ENCODE measurements around the gene LBHD2.

LBHD2 gene

GRCh38 chr14:103134919-103135318 lies 50.9 kb downstream of the LBHD2 start:
- Histone ChIP-seq H3K4me3 (ENCODE audit: low read length in 2 of 2) (no peak overlapping the region), H3K18ac (ENCODE audit: low read length) (no peak overlapping the region), H2AK5ac (ENCODE audit: low read depth, low read length) (no peak overlapping the region), H2BK120ac (ENCODE audit: low read depth, low read length) (no peak overlapping the region), H3K23ac (ENCODE audit: low read depth, low read length, poor library complexity) (no peak overlapping the region), H4K91ac (ENCODE audit: low read depth, low read length, poor library complexity) (no peak overlapping the region), H2BK5ac (ENCODE audit: low read length) (no peak overlapping the region), H3K4ac (ENCODE audit: low read length) (no peak overlapping the region), H3K36me3 (replicated peaks in 1 of 2; ENCODE audit: control insufficient read depth in 2 of 2, insufficient read depth in 2 of 2, low read length in 2 of 2) (peaks cover 0 to 15% of the 10 kb centered on the region in 2 donors), H3K9me3 (replicated peaks in 1 of 2; ENCODE audit: control insufficient read depth in 2 of 2, insufficient read depth in 1 of 2, low read depth in 1 of 2, low read length in 2 of 2) (peaks cover 0 to 4% of the 10 kb centered on the region in 2 donors), H3K4me1 (ENCODE audit: control insufficient read depth in 2 of 2, insufficient read depth in 1 of 2, low read depth in 1 of 2, low read length in 2 of 2) (peaks cover 3 to 11% of the 10 kb centered on the region in 2 donors), H3K14ac (ENCODE audit: low read length) (no peak overlapping the region), H3K27ac (replicated peaks; ENCODE audit: low read length) (no peak overlapping the region), H4K8ac (ENCODE audit: low read depth, low read length) (no peak overlapping the region), H2AFZ (ENCODE audit: low read length) (no peak overlapping the region), H3K4me2 (ENCODE audit: insufficient read depth, low read length, poor library complexity, severe bottlenecking) (no peak overlapping the region), H3K79me1 (ENCODE audit: low read depth, low read length) (no peaks in the 10 kb centered on the region), H2BK15ac (ENCODE audit: low read length) (no peak overlapping the region), H3K27me3 (ENCODE audit: control insufficient read depth in 3 of 3, insufficient read depth in 3 of 3, low read depth in 1 of 3, low read length in 3 of 3) (peaks cover 0 to 55% (median 6%) of the 10 kb centered on the region in 3 experiments), H3K9ac (ENCODE audit: low read depth, low read length, poor library complexity) (no peak overlapping the region), H2BK12ac (ENCODE audit: low read length) (no peak overlapping the region)
- no peak for DNase-seq (ENCODE audit: low spot score)
- no CpG with 5 or more reads among the region's 14 CpGs for WGBS, 2 donors (ENCODE audit: extremely low coverage in 2 of 2, insufficient read length in 2 of 2, insufficient replicate concordance in 1 of 2)

DNA sequence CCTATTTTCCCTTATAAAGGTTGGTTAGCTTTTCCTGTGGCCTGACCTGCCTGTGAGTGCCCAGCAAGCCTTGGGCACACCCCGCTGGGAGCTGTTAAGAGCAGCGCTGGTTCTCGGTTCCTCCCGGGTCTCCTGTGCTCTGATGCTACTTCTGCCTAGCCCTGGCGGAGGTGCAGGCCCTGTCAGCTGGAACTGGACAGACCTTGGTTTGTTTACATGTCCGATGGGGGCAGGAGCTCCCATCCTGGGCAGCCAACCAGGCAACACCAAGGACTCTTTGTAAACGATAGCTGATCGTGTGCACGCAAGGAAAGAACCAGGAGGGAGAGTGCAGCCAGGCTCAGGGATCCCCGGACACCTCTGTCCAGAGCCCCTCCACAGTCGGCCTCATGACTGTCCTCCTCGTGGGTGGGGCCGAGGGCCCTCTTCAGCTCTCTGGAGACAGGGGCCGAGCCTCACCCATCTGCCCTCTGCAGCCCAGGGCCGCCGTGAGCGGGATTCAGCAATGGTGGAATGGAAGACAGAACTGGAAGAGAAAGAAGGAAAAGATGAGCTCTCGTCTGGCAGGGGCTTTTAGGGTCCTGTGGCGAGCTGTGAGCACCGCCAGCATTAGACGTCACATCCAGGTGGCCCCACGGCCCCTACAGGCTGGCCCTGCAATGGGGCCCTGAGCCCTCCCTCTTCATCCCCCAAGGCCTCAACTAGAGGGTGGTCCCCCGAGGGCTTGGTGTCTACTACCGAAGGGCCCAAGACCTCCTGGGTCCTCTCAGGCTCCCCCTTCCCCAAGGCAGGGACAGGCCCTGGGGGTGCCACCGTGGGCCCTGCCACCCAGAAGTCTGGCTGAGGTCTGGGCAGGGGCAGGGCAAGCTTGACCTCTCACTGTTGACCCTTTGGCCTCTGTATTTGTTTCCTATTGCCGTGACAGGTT lies 51.6 kb downstream of the LBHD2 start:
- Histone ChIP-seq H3K18ac (ENCODE audit: low read length) (no peak overlapping the region), H3K4me3 (ENCODE audit: low read length in 2 of 2) (no peak overlapping the region), H4K91ac (ENCODE audit: low read depth, low read length, poor library complexity) (no peak overlapping the region), H2BK5ac (ENCODE audit: low read length) (no peak overlapping the region), H3K79me1 (ENCODE audit: low read depth, low read length) (no peaks in the 10 kb centered on the region), H4K8ac (ENCODE audit: low read depth, low read length) (no peak overlapping the region), H2AK5ac (ENCODE audit: low read depth, low read length) (no peak overlapping the region), H2BK12ac (ENCODE audit: low read length) (no peak overlapping the region), H3K14ac (ENCODE audit: low read length) (no peak overlapping the region), H3K4me2 (ENCODE audit: insufficient read depth, low read length, poor library complexity, severe bottlenecking) (no peak overlapping the region), H2AFZ (ENCODE audit: low read length) (no peak overlapping the region), H2BK120ac (ENCODE audit: low read depth, low read length) (no peak overlapping the region), H3K27me3 (ENCODE audit: control insufficient read depth in 3 of 3, insufficient read depth in 3 of 3, low read depth in 1 of 3, low read length in 3 of 3) (peaks cover 0 to 55% (median 9%) of the 10 kb centered on the region in 3 experiments), H3K27ac (replicated peaks; ENCODE audit: low read length) (no peak overlapping the region), H3K36me3 (replicated peaks in 1 of 2; ENCODE audit: control insufficient read depth in 2 of 2, insufficient read depth in 2 of 2, low read length in 2 of 2) (peaks cover 0 to 12% of the 10 kb centered on the region in 2 donors), H3K4me1 (ENCODE audit: control insufficient read depth in 2 of 2, insufficient read depth in 1 of 2, low read depth in 1 of 2, low read length in 2 of 2) (peaks cover 3 to 11% of the 10 kb centered on the region in 2 donors), H3K9ac (ENCODE audit: low read depth, low read length, poor library complexity) (no peak overlapping the region), H3K9me3 (replicated peaks in 1 of 2; ENCODE audit: control insufficient read depth in 2 of 2, insufficient read depth in 1 of 2, low read depth in 1 of 2, low read length in 2 of 2) (peaks cover 0 to 4% of the 10 kb centered on the region in 2 donors), H3K23ac (ENCODE audit: low read depth, low read length, poor library complexity) (no peak overlapping the region), H3K4ac (ENCODE audit: low read length) (no peak overlapping the region), H2BK15ac (ENCODE audit: low read length) (no peak overlapping the region)
- no CpG with 5 or more reads among the region's 26 CpGs for WGBS, 2 donors (ENCODE audit: extremely low coverage in 2 of 2, insufficient read length in 2 of 2, insufficient replicate concordance in 1 of 2)
- no peak for DNase-seq (ENCODE audit: low spot score)

- Histone ChIP-seq H3K18ac (ENCODE audit: low read length) (no peak overlapping the region), H2BK5ac (ENCODE audit: low read length) (no peak overlapping the region), H3K27me3 (ENCODE audit: control insufficient read depth in 3 of 3, insufficient read depth in 3 of 3, low read depth in 1 of 3, low read length in 3 of 3) (peaks cover 0 to 53% (median 9%) of the 10 kb centered on the region in 3 experiments), H3K27ac (replicated peaks; ENCODE audit: low read length) (no peak overlapping the region), H2AFZ (ENCODE audit: low read length) (no peak overlapping the region), H3K9me3 (replicated peaks in 1 of 2; ENCODE audit: control insufficient read depth in 2 of 2, insufficient read depth in 1 of 2, low read depth in 1 of 2, low read length in 2 of 2) (peaks cover 0 to 4% of the 10 kb centered on the region in 2 donors), H3K4me2 (ENCODE audit: insufficient read depth, low read length, poor library complexity, severe bottlenecking) (no peak overlapping the region), H4K8ac (ENCODE audit: low read depth, low read length) (no peak overlapping the region), H2BK120ac (ENCODE audit: low read depth, low read length) (no peak overlapping the region), H3K23ac (ENCODE audit: low read depth, low read length, poor library complexity) (no peak overlapping the region), H3K14ac (ENCODE audit: low read length) (no peak overlapping the region), H4K91ac (ENCODE audit: low read depth, low read length, poor library complexity) (no peak overlapping the region), H3K4me3 (ENCODE audit: low read length in 2 of 2) (no peak overlapping the region), H3K4me1 (ENCODE audit: control insufficient read depth in 2 of 2, insufficient read depth in 1 of 2, low read depth in 1 of 2, low read length in 2 of 2) (peaks cover 3 to 11% of the 10 kb centered on the region in 2 donors), H3K36me3 (replicated peaks in 1 of 2; ENCODE audit: control insufficient read depth in 2 of 2, insufficient read depth in 2 of 2, low read length in 2 of 2) (peaks cover 0 to 12% of the 10 kb centered on the region in 2 donors), H3K9ac (ENCODE audit: low read depth, low read length, poor library complexity) (no peak overlapping the region), H3K79me1 (ENCODE audit: low read depth, low read length) (no peaks in the 10 kb centered on the region), H3K4ac (ENCODE audit: low read length) (no peak overlapping the region), H2BK15ac (ENCODE audit: low read length) (no peak overlapping the region), H2BK12ac (ENCODE audit: low read length) (no peak overlapping the region), H2AK5ac (ENCODE audit: low read depth, low read length) (no peak overlapping the region)
- WGBS, 2 donors (ENCODE audit: extremely low coverage in 2 of 2, insufficient read length in 2 of 2, insufficient replicate concordance in 1 of 2), result no CpG with 5 or more reads among the region's 20 CpGs
- no peak for DNase-seq (ENCODE audit: low spot score)
Observed at GRCh38 chr14:103136388-103137271, 52.6 kb downstream of the LBHD2 start.

All from neuronal stem cell (in vitro differentiated cells).